WERI-Rb-1 (cell line): ENCODE measurements around the gene CCNB3.

ENCODE experiments used
- DNase-seq: peaks from one replicate; pipeline ENCODE4 v3.0.0-alpha.2; 2020
- H3K27ac ChIP-seq: fragments of 250-450 bp; sonication (Bioruptor Pico); 2 replicates; pipeline ENCODE4 v1.5.1; 2020; ENCODE audit warnings: mild to moderate bottlenecking, moderate library complexity
- H3K27me3 ChIP-seq: fragments of 250-450 bp; sonication (Bioruptor Pico); 2 replicates; pipeline ENCODE4 v1.5.1; 2021; ENCODE audit warnings: mild to moderate bottlenecking, low read depth, moderate library complexity; ENCODE audit not compliant: insufficient read depth, severe bottlenecking
- H3K36me3 ChIP-seq: fragments of 250-450 bp; sonication (Bioruptor Pico); 2 replicates; pipeline ENCODE4 v1.5.1; 2020; ENCODE audit warnings: mild to moderate bottlenecking, moderate library complexity
- H3K4me3 ChIP-seq: 2 replicates; pipeline ENCODE4 v1.5.1; 2011; ENCODE audit warnings: low read depth, mild to moderate bottlenecking, control low read depth, low read length
- H3K9me3 ChIP-seq: fragments of 250-450 bp; sonication (Bioruptor Pico); 2 replicates; pipeline ENCODE4 v1.5.1; 2021; ENCODE audit warnings: mild to moderate bottlenecking, moderate library complexity; ENCODE audit not compliant: severe bottlenecking
- TF ChIP-seq, protein P1 (sequence below): IDR thresholded peaks from 2 replicates; pipeline ENCODE4 v1.5.1; 2011; ENCODE audit warnings: low read depth, mild to moderate bottlenecking, control low read depth, inconsistent platforms, low read length

The CCNB3 gene

DNA sequence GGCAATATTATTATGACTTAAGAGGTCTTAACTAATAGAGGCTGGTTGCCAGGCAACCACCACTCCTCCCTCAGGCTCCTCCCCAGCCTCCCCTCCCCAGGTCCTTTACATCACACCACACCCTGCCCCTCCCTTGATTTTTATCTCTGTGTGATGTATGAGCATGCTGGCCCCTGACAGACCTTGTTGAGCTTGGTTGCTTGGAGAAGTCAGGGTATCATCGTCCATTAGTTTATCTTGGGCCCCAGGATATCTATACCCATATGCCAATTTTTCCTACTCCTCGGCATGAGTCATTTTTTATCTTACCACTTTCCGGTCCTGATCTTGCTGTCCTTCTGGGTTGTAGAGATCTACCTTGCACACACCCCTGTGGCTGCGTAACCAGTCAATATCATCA is 6.2 kb upstream of the CCNB3 start:
- TF ChIP-seq, protein P1, sequence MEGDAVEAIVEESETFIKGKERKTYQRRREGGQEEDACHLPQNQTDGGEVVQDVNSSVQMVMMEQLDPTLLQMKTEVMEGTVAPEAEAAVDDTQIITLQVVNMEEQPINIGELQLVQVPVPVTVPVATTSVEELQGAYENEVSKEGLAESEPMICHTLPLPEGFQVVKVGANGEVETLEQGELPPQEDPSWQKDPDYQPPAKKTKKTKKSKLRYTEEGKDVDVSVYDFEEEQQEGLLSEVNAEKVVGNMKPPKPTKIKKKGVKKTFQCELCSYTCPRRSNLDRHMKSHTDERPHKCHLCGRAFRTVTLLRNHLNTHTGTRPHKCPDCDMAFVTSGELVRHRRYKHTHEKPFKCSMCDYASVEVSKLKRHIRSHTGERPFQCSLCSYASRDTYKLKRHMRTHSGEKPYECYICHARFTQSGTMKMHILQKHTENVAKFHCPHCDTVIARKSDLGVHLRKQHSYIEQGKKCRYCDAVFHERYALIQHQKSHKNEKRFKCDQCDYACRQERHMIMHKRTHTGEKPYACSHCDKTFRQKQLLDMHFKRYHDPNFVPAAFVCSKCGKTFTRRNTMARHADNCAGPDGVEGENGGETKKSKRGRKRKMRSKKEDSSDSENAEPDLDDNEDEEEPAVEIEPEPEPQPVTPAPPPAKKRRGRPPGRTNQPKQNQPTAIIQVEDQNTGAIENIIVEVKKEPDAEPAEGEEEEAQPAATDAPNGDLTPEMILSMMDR, result no peak
- no peak overlapping the region for H3K4me3 ChIP-seq
- H3K36me3 ChIP-seq, result no peaks in the 10 kb centered on the region
- H3K27ac ChIP-seq, result no peak overlapping the region
- DNase-seq, result no peak
- no peaks in the 10 kb centered on the region for H3K9me3 ChIP-seq
- peaks cover 5% of the 10 kb centered on the region for H3K27me3 ChIP-seq

DNA sequence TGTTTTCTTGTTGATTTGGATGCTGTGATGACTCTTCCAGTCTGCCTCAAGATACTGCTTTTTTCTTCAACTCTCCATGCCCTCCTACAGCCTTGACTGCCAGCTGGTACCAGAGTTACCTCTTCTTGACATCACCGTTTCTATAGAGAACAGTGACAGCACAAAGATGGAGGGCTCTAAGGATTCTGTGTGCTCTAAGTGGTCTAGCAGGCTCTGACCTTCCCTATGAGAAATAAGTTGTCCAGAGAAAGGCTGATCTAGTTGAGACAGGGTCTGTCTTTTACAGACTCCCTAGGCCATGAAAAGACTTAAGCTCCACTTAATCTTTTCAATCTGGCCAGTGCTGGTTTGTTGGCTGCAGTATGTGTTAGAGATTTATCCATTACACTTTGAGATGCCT is 3.7 kb upstream of the CCNB3 start, which contains the start of gene AKAP4:
TSS of gene AKAP4 (minus strand) at position 101 of the 400 bp plus-strand sequence. CDS start 118 bp downstream, outside the sequence.
- Histone ChIP-seq H3K4me3 (no peak within 1 kb of the TSS), H3K9me3 (no peaks in the 10 kb centered on the region), H3K36me3 (no peaks in the 10 kb centered on the region), H3K27ac (no peak within 1 kb of the TSS), H3K27me3 (peaks cover 13% of the 10 kb centered on the region)
- TF ChIP-seq, protein P1, result no peak
- no peak for DNase-seq

DNA sequence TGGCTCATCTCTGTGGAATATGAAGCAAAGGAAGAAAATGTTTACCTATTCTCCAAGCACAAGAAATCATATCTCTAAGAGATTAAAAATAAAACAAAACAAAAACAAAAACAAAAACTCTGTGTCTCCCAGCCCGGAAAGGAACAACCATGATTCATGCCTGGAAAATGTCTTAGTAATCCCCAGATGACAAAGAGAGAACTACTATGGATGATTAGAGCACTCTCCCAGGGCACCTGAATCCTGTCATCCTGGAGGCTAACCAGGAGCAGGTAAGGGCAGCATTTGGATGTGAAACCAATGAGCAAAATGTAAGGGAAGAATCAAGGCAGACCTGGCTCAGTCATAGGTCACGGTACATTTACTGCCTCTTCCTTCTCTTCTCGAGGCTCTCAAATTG is 2.0 kb upstream of the CCNB3 start:
- TF ChIP-seq, protein P1, result no peak
- Histone ChIP-seq H3K36me3 (no peaks in the 10 kb centered on the region), H3K27me3 (peaks cover 19% of the 10 kb centered on the region), H3K9me3 (no peaks in the 10 kb centered on the region), H3K27ac (no peak overlapping the region), H3K4me3 (no peak overlapping the region)
- DNase-seq, result no peak

DNA sequence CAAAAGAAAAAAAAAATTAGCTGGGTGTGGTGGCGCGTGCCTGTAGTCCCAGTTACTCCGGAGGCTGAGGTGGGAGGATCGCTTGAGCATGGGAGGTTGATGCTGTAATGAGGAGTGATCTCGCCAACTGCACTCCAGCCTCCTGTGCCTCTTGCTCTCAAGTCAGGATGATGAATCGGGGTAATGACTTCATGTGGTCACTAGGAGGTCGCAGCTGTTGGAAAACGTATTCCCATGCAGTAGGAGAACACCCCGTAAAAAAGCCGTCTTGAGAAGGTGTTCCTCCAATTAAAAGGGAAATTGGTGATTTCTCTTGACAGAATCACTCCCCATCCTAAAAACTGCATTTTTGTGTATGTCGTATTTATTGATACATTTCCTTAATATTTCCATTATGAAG is 2.2 kb downstream of the CCNB3 start:
- peaks cover 43% of the 10 kb centered on the region for H3K27me3 ChIP-seq
- H3K36me3 ChIP-seq, result no peaks in the 10 kb centered on the region
- H3K4me3 ChIP-seq, result no peak overlapping the region
- TF ChIP-seq, protein P1, result no peak
- no peak for DNase-seq
- H3K27ac ChIP-seq, result no peak overlapping the region
- H3K9me3 ChIP-seq, result no peaks in the 10 kb centered on the region

DNA sequence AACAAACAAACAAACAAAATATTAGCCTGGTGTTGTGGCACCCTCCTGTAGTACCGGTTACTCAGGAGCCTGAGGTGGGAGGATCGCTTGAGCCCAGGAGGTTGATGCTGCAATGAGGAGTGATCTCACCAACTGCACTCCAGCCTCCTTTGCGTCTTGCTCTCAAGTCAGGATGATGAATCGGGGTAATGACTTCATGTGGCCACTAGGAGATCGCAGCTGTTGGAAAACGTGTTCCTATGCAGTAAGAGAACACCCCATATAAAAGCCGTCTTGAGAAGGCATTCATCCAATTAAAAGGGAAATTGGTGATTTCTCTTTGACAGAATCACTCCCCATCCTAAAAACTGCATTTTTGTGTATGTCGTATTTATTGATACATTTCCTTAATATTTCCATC is 6.9 kb downstream of the CCNB3 start:
- no peak overlapping the region for H3K4me3 ChIP-seq
- no peak overlapping the region for H3K27ac ChIP-seq
- no peaks in the 10 kb centered on the region for H3K9me3 ChIP-seq
- peak; percentile 10 for DNase-seq
- H3K36me3 ChIP-seq, result no peaks in the 10 kb centered on the region
- TF ChIP-seq, protein P1, result peak; percentile 54
- peaks cover 36% of the 10 kb centered on the region for H3K27me3 ChIP-seq

DNA sequence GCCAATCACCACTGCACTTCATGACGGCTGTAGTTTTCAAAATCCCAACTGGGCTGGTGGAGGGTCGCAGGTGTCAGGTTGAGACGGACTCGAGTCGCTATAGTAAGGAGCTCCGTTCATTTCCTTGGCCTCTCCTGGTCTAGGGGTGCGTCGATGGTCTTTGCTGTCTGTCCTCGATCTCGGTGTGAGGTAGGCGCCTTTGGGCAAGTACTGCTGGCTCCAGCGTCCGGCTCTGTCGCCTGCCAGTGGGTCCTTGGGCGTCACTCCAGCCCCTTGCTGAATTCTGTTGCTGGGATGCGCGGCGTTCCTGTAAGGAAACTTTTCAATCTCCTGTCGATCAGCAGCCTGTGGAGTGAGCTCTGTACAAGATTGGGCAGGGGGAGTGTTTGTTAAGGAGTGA is 76.7 kb downstream of the CCNB3 start:
- no peaks in the 10 kb centered on the region for H3K9me3 ChIP-seq
- DNase-seq, result no peak
- no peak overlapping the region for H3K27ac ChIP-seq
- no peaks in the 10 kb centered on the region for H3K36me3 ChIP-seq
- H3K27me3 ChIP-seq, result peaks cover 11% of the 10 kb centered on the region
- H3K4me3 ChIP-seq, result no peak overlapping the region
- TF ChIP-seq, protein P1, result no peak
